PC-3 (cell line): ENCODE measurements around the gene MTIF3.

Experiments used
- CTCF ChIP-seq: fragments of 300-600 bp; sonication (generic); conservative IDR thresholded peaks from 2 replicates; pipeline ENCODE4 v1.5.1; 2017; ENCODE audit warnings: antibody characterized with exemption, low read depth, mild to moderate bottlenecking, low read length
- EZH2 ChIP-seq: fragments of 300-600 bp; sonication (generic); IDR thresholded peaks from one replicate; pipeline ENCODE4 v1.6.1; 2017; ENCODE audit warnings: antibody characterized with exemption, mild to moderate bottlenecking, low read length; ENCODE audit not compliant: unreplicated experiment
- EZH2phosphoT487 ChIP-seq: fragments of 300-600 bp; sonication (generic); IDR thresholded peaks from 2 replicates; pipeline ENCODE4 v1.6.1; 2018; ENCODE audit warnings: mild to moderate bottlenecking, antibody characterized with exemption, low read length, borderline replicate concordance

- TF ChIP-seq EZH2phosphoT487 (no peak), CTCF (no peak), EZH2 (no peak)
Measured at GRCh38 chr13:27440408-27440807, 10.0 kb downstream of the MTIF3 start.
